ENCODE measurements around the gene TP53AIP1.

DNA sequence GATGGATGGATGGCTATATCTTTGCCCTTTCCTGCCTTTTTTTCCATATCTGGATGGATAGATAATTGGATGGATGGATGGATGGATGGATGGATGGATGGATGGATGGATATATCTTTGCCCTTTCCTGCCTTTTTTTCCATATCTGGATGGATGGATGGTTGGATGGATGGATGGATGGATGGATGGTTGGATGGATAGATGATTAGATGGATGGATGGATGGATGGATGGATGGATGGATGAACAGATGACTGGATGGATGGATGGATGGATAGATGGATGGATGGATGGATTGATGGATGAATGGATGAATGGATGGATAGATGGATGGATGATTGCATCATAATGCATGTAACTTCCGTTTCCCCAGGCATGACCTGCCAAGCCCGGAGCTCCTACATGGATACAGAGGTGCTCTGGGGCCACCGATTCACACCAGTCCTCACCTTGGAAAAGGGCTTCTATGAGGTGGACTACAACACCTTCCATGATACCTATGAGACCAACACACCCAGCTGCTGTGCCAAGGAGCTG, 26.6 kb downstream of the TP53AIP1 start:
- TF ChIP-seq, protein P1, sequence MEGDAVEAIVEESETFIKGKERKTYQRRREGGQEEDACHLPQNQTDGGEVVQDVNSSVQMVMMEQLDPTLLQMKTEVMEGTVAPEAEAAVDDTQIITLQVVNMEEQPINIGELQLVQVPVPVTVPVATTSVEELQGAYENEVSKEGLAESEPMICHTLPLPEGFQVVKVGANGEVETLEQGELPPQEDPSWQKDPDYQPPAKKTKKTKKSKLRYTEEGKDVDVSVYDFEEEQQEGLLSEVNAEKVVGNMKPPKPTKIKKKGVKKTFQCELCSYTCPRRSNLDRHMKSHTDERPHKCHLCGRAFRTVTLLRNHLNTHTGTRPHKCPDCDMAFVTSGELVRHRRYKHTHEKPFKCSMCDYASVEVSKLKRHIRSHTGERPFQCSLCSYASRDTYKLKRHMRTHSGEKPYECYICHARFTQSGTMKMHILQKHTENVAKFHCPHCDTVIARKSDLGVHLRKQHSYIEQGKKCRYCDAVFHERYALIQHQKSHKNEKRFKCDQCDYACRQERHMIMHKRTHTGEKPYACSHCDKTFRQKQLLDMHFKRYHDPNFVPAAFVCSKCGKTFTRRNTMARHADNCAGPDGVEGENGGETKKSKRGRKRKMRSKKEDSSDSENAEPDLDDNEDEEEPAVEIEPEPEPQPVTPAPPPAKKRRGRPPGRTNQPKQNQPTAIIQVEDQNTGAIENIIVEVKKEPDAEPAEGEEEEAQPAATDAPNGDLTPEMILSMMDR (IDR thresholded peaks at IDR 0.05): no peak
- no peak for TF ChIP-seq POLR2A (IDR thresholded peaks at IDR 0.05)

Data from ovary (tissue), 3 donors.